GM12878 (cell line): ENCODE measurements around the gene FBN2.

Source experiments
- CHD4 ChIP-seq: fragments of 200-600 bp; sonication (generic); IDR thresholded peaks from 2 replicates; pipeline ENCODE4 v1.6.1; 2016; ENCODE audit warnings: mild to moderate bottlenecking
- EZH2 ChIP-seq: IDR thresholded peaks from 2 replicates; pipeline ENCODE4 v1.6.1; 2012; ENCODE audit warnings: low read depth, mild to moderate bottlenecking, control low read depth, inconsistent platforms, low read length, borderline replicate concordance; ENCODE audit not compliant: control insufficient read depth
- NFYB ChIP-seq: IDR thresholded peaks from 2 replicates; pipeline ENCODE4 v1.6.1; 2011; ENCODE audit warnings: low read depth, mild to moderate bottlenecking, low read length, improper control_type of control experiment, moderate library complexity; ENCODE audit not compliant: insufficient read depth
- POLR2A ChIP-seq: IDR thresholded peaks from 2 replicates; pipeline ENCODE4 v1.6.1; 2011; ENCODE audit warnings: low read depth, mild to moderate bottlenecking, low read length
- SPI1 ChIP-seq: IDR thresholded peaks from 2 replicates; pipeline ENCODE4 v1.6.1; 2011; ENCODE audit warnings: low read depth, mild to moderate bottlenecking, low read length, moderate library complexity, borderline replicate concordance; ENCODE audit not compliant: insufficient read depth
- TF ChIP-seq, protein P1 (sequence below), 3 experiments: IDR thresholded peaks in 2 of 3; conservative IDR thresholded peaks in 1 of 3; 2 replicates each; pipeline ENCODE4 v1.5.1; 2011; ENCODE audit warnings: low read depth in 3 of 3, low read length in 3 of 3, mild to moderate bottlenecking in 3 of 3, control low read depth in 2 of 3, moderate library complexity in 2 of 3, inconsistent platforms in 1 of 3, mixed read lengths in 1 of 3; ENCODE audit not compliant: control insufficient read depth in 2 of 3, insufficient read depth in 1 of 3; ENCODE audit errors: extremely low read depth in 1 of 3

DNA sequence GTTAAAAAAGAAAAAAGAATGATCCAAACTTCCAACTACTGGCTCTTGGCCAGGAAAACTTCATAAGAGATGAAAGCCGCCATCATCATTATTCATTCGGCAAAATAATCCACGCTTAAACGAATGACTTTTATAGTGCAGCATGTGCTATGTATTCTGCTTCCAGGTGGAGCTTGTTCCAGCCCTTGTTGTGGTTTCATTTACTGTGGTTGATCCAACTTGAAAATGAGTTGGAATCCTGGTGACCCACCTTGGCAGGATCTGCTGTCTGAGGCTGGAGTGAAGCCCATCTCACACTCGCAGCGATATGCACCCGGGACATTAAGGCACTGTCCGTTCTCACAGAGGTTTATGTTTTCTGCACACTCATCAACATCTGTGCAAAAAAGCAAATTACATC is 209.6 kb downstream of the FBN2 start:
- TF ChIP-seq EZH2 (no peak), CHD4 (no peak), POLR2A (no peak), SPI1 (no peak), NFYB (no peak)
- TF ChIP-seq, protein P1, sequence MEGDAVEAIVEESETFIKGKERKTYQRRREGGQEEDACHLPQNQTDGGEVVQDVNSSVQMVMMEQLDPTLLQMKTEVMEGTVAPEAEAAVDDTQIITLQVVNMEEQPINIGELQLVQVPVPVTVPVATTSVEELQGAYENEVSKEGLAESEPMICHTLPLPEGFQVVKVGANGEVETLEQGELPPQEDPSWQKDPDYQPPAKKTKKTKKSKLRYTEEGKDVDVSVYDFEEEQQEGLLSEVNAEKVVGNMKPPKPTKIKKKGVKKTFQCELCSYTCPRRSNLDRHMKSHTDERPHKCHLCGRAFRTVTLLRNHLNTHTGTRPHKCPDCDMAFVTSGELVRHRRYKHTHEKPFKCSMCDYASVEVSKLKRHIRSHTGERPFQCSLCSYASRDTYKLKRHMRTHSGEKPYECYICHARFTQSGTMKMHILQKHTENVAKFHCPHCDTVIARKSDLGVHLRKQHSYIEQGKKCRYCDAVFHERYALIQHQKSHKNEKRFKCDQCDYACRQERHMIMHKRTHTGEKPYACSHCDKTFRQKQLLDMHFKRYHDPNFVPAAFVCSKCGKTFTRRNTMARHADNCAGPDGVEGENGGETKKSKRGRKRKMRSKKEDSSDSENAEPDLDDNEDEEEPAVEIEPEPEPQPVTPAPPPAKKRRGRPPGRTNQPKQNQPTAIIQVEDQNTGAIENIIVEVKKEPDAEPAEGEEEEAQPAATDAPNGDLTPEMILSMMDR (IDR thresholded peaks at IDR 0.05 in 2 of 3, conservative IDR thresholded peaks at IDR 0.05 in 1 of 3; ENCODE audit: control insufficient read depth in 2 of 3, extremely low read depth in 1 of 3, insufficient read depth in 1 of 3, low read depth in 3 of 3, low read length in 3 of 3): no peak
